ENCODE data around the gene MAN1A1.
"Not testable (repeated sequence)": the region's sequence is repeated elsewhere in the genome, so short reads cannot be mapped to it uniquely, and the experiment has no call there.

The MAN1A1 gene

GRCh38 chr6:119171088-119171841, 178.3 kb downstream of the MAN1A1 start:
- no peak overlapping the region for H3K27ac ChIP-seq (ENCODE audit: low read length)
- H3K27me3 ChIP-seq (ENCODE audit: control insufficient read depth, insufficient read depth, low read length): no peaks in the 10 kb centered on the region
- H3K4me1 ChIP-seq (ENCODE audit: control insufficient read depth, low read depth, low read length): no peaks in the 10 kb centered on the region
- H3K36me3 ChIP-seq (ENCODE audit: control insufficient read depth, low read depth, low read length): no peaks in the 10 kb centered on the region
- H3K9me3 ChIP-seq (ENCODE audit: control insufficient read depth, low read depth, low read length): no peaks in the 10 kb centered on the region
- H3K4me3 ChIP-seq (ENCODE audit: low read length): no peak overlapping the region
- H3K9ac ChIP-seq (ENCODE audit: low read length): no peak overlapping the region

GRCh38 chr6:119170447-119171087, 179.0 kb downstream of the MAN1A1 start:
- H3K4me1 ChIP-seq (ENCODE audit: control insufficient read depth, low read depth, low read length): no peaks in the 10 kb centered on the region
- H3K9ac ChIP-seq (ENCODE audit: low read length): no peak overlapping the region

GRCh38 chr6:119170103-119170446, 179.5 kb downstream of the MAN1A1 start:
- no peaks in the 10 kb centered on the region for H3K9me3 ChIP-seq (ENCODE audit: control insufficient read depth, low read depth, low read length)

More at GRCh38 chr6:119170447-119171087, 179.0 kb downstream of the MAN1A1 start:
- no peak overlapping the region for H3K4me3 ChIP-seq (ENCODE audit: low read length)
- no peaks in the 10 kb centered on the region for H3K36me3 ChIP-seq (ENCODE audit: control insufficient read depth, low read depth, low read length)
- no peaks in the 10 kb centered on the region for H3K27me3 ChIP-seq (ENCODE audit: control insufficient read depth, insufficient read depth, low read length)
- no peaks in the 10 kb centered on the region for H3K9me3 ChIP-seq (ENCODE audit: control insufficient read depth, low read depth, low read length)
- no peak overlapping the region for H3K27ac ChIP-seq (ENCODE audit: low read length)

GRCh38 chr6:119169355-119169754, 180.2 kb downstream of the MAN1A1 start:
- H3K4me1 ChIP-seq (ENCODE audit: control insufficient read depth, low read depth, low read length): not testable (repeated sequence)

More at GRCh38 chr6:119170103-119170446, 179.5 kb downstream of the MAN1A1 start:
- H3K36me3 ChIP-seq (ENCODE audit: control insufficient read depth, low read depth, low read length): no peaks in the 10 kb centered on the region
- no peak overlapping the region for H3K4me3 ChIP-seq (ENCODE audit: low read length)
- no peaks in the 10 kb centered on the region for H3K27me3 ChIP-seq (ENCODE audit: control insufficient read depth, insufficient read depth, low read length)
- H3K27ac ChIP-seq (ENCODE audit: low read length): no peak overlapping the region
- H3K4me1 ChIP-seq (ENCODE audit: control insufficient read depth, low read depth, low read length): no peaks in the 10 kb centered on the region
- H3K9ac ChIP-seq (ENCODE audit: low read length): no peak overlapping the region

GRCh38 chr6:119166024-119166784, 183.4 kb downstream of the MAN1A1 start:
- H3K9me3 ChIP-seq (ENCODE audit: control insufficient read depth, low read depth, low read length): no peaks in the 10 kb centered on the region
- no peaks in the 10 kb centered on the region for H3K4me1 ChIP-seq (ENCODE audit: control insufficient read depth, low read depth, low read length)
- no peaks in the 10 kb centered on the region for H3K27me3 ChIP-seq (ENCODE audit: control insufficient read depth, insufficient read depth, low read length)
- no peaks in the 10 kb centered on the region for H3K36me3 ChIP-seq (ENCODE audit: control insufficient read depth, low read depth, low read length)
- H3K9ac ChIP-seq (ENCODE audit: low read length): no peak overlapping the region
- no peak overlapping the region for H3K27ac ChIP-seq (ENCODE audit: low read length)
- H3K4me3 ChIP-seq (ENCODE audit: low read length): no peak overlapping the region

More at GRCh38 chr6:119169355-119169754, 180.2 kb downstream of the MAN1A1 start:
- not testable (repeated sequence) for H3K27ac ChIP-seq (ENCODE audit: low read length); H3K4me3 ChIP-seq (ENCODE audit: low read length); H3K9me3 ChIP-seq (ENCODE audit: control insufficient read depth, low read depth, low read length); H3K36me3 ChIP-seq (ENCODE audit: control insufficient read depth, low read depth, low read length); H3K9ac ChIP-seq (ENCODE audit: low read length); H3K27me3 ChIP-seq (ENCODE audit: control insufficient read depth, insufficient read depth, low read length)

GRCh38 chr6:119163006-119163405, 186.6 kb downstream of the MAN1A1 start:
- no peaks in the 10 kb centered on the region for H3K36me3 ChIP-seq (ENCODE audit: control insufficient read depth, low read depth, low read length)
- no peaks in the 10 kb centered on the region for H3K27me3 ChIP-seq (ENCODE audit: control insufficient read depth, insufficient read depth, low read length)
- H3K27ac ChIP-seq (ENCODE audit: low read length): no peak overlapping the region
- no peak overlapping the region for H3K4me3 ChIP-seq (ENCODE audit: low read length)
- H3K9me3 ChIP-seq (ENCODE audit: control insufficient read depth, low read depth, low read length): no peaks in the 10 kb centered on the region
- H3K9ac ChIP-seq (ENCODE audit: low read length): no peak overlapping the region
- no peaks in the 10 kb centered on the region for H3K4me1 ChIP-seq (ENCODE audit: control insufficient read depth, low read depth, low read length)

- H3K27me3 ChIP-seq (ENCODE audit: control insufficient read depth, insufficient read depth, low read length): no peaks in the 10 kb centered on the region
- H3K9me3 ChIP-seq (ENCODE audit: control insufficient read depth, low read depth, low read length): no peaks in the 10 kb centered on the region
- H3K9ac ChIP-seq (ENCODE audit: low read length): no peak overlapping the region
- no peaks in the 10 kb centered on the region for H3K4me1 ChIP-seq (ENCODE audit: control insufficient read depth, low read depth, low read length)
- H3K36me3 ChIP-seq (ENCODE audit: control insufficient read depth, low read depth, low read length): no peaks in the 10 kb centered on the region
- no peak overlapping the region for H3K27ac ChIP-seq (ENCODE audit: low read length)
- no peak overlapping the region for H3K4me3 ChIP-seq (ENCODE audit: low read length)
These were observed 187.3 kb downstream of the MAN1A1 start for GRCh38 chr6:119162134-119162775.

GRCh38 chr6:119161438-119161837, 188.1 kb downstream of the MAN1A1 start:
- Histone ChIP-seq H3K36me3 (ENCODE audit: control insufficient read depth, low read depth, low read length) (no peaks in the 10 kb centered on the region), H3K9ac (ENCODE audit: low read length) (no peak overlapping the region), H3K4me3 (ENCODE audit: low read length) (no peak overlapping the region)

GRCh38 chr6:119160911-119161310, 188.7 kb downstream of the MAN1A1 start:
- H3K27ac ChIP-seq (ENCODE audit: low read length): no peak overlapping the region
- no peaks in the 10 kb centered on the region for H3K36me3 ChIP-seq (ENCODE audit: control insufficient read depth, low read depth, low read length)
- H3K9me3 ChIP-seq (ENCODE audit: control insufficient read depth, low read depth, low read length): no peaks in the 10 kb centered on the region
- H3K4me1 ChIP-seq (ENCODE audit: control insufficient read depth, low read depth, low read length): no peaks in the 10 kb centered on the region
- no peak overlapping the region for H3K9ac ChIP-seq (ENCODE audit: low read length)
- H3K4me3 ChIP-seq (ENCODE audit: low read length): no peak overlapping the region
- H3K27me3 ChIP-seq (ENCODE audit: control insufficient read depth, insufficient read depth, low read length): no peaks in the 10 kb centered on the region

More at GRCh38 chr6:119161438-119161837, 188.1 kb downstream of the MAN1A1 start:
- H3K27ac ChIP-seq (ENCODE audit: low read length): no peak overlapping the region
- no peaks in the 10 kb centered on the region for H3K9me3 ChIP-seq (ENCODE audit: control insufficient read depth, low read depth, low read length)
- H3K4me1 ChIP-seq (ENCODE audit: control insufficient read depth, low read depth, low read length): no peaks in the 10 kb centered on the region
- no peaks in the 10 kb centered on the region for H3K27me3 ChIP-seq (ENCODE audit: control insufficient read depth, insufficient read depth, low read length)

GRCh38 chr6:119158057-119158848, 191.3 kb downstream of the MAN1A1 start:
- Histone ChIP-seq H3K4me1 (ENCODE audit: control insufficient read depth, low read depth, low read length) (no peaks in the 10 kb centered on the region), H3K27ac (ENCODE audit: low read length) (no peak overlapping the region), H3K36me3 (ENCODE audit: control insufficient read depth, low read depth, low read length) (no peaks in the 10 kb centered on the region), H3K9ac (ENCODE audit: low read length) (no peak overlapping the region), H3K4me3 (ENCODE audit: low read length) (no peak overlapping the region), H3K9me3 (ENCODE audit: control insufficient read depth, low read depth, low read length) (no peaks in the 10 kb centered on the region), H3K27me3 (ENCODE audit: control insufficient read depth, insufficient read depth, low read length) (no peaks in the 10 kb centered on the region)

- Histone ChIP-seq H3K27me3 (ENCODE audit: control insufficient read depth, insufficient read depth, low read length) (no peaks in the 10 kb centered on the region), H3K9me3 (ENCODE audit: control insufficient read depth, low read depth, low read length) (no peaks in the 10 kb centered on the region), H3K9ac (ENCODE audit: low read length) (no peak overlapping the region), H3K27ac (ENCODE audit: low read length) (no peak overlapping the region), H3K36me3 (ENCODE audit: control insufficient read depth, low read depth, low read length) (no peaks in the 10 kb centered on the region), H3K4me3 (ENCODE audit: low read length) (no peak overlapping the region), H3K4me1 (ENCODE audit: control insufficient read depth, low read depth, low read length) (no peaks in the 10 kb centered on the region)
These were observed 192.1 kb downstream of the MAN1A1 start for GRCh38 chr6:119157506-119157815.
